SU-DHL-6 (cell line): ENCODE results near the gene POLG2.

ENCODE experiments used
- EZH2phosphoT487 ChIP-seq: fragments of 200-600 bp; sonication (generic), shearing (Covaris generic); conservative IDR thresholded peaks from 2 replicates; pipeline ENCODE4 v1.6.1; 2018; ENCODE audit warnings: mild to moderate bottlenecking, antibody characterized with exemption, low read length, moderate library complexity, mixed read lengths
- TF ChIP-seq, protein P1 (sequence below): fragments of 200-600 bp; sonication (generic); IDR thresholded peaks from one replicate; pipeline ENCODE4 v1.5.1; 2017; ENCODE audit warnings: antibody characterized with exemption, mild to moderate bottlenecking, low read length, moderate library complexity; ENCODE audit not compliant: insufficient read depth, poor library complexity, severe bottlenecking

GRCh38 chr17:64470625-64471024 is 26.2 kb downstream of the POLG2 start:
- TF ChIP-seq, protein P1, sequence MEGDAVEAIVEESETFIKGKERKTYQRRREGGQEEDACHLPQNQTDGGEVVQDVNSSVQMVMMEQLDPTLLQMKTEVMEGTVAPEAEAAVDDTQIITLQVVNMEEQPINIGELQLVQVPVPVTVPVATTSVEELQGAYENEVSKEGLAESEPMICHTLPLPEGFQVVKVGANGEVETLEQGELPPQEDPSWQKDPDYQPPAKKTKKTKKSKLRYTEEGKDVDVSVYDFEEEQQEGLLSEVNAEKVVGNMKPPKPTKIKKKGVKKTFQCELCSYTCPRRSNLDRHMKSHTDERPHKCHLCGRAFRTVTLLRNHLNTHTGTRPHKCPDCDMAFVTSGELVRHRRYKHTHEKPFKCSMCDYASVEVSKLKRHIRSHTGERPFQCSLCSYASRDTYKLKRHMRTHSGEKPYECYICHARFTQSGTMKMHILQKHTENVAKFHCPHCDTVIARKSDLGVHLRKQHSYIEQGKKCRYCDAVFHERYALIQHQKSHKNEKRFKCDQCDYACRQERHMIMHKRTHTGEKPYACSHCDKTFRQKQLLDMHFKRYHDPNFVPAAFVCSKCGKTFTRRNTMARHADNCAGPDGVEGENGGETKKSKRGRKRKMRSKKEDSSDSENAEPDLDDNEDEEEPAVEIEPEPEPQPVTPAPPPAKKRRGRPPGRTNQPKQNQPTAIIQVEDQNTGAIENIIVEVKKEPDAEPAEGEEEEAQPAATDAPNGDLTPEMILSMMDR, result no peak
- no peak for TF ChIP-seq EZH2phosphoT487
